H9 (cell line): ENCODE measurements around the gene JARID2. TPM values are rescaled to one million over a fixed set of nuclear protein-coding genes. Genes with fewer than 3 reads are reported as not detected.

Experiments used
- DNase-seq: peaks from one replicate; pipeline ENCODE4 v3.0.0-alpha.2; 2017
- H2AFZ ChIP-seq: one replicate; pipeline ENCODE4 v1.6.1; 2013; ENCODE audit warnings: mild to moderate bottlenecking, low read length, control low read depth, moderate library complexity
- H2AK5ac ChIP-seq: 2 replicates; pipeline ENCODE4 v1.6.1; 2013; ENCODE audit warnings: low read length, control low read depth, mixed read lengths; ENCODE audit not compliant: insufficient read length
- H2BK120ac ChIP-seq: one replicate; pipeline ENCODE4 v1.6.1; 2013; ENCODE audit warnings: low read depth, mild to moderate bottlenecking, low read length, control low read depth, inconsistent platforms; ENCODE audit not compliant: poor library complexity, severe bottlenecking
- H2BK12ac ChIP-seq: 2 replicates; pipeline ENCODE4 v1.6.1; 2013; ENCODE audit warnings: low read length, control low read depth, mixed read lengths, low read depth; ENCODE audit not compliant: insufficient read length
- H2BK15ac ChIP-seq: 2 replicates; pipeline ENCODE4 v1.6.1; 2013; ENCODE audit warnings: low read depth, low read length, control low read depth
- H2BK20ac ChIP-seq: one replicate; pipeline ENCODE4 v1.6.1; 2013; ENCODE audit warnings: low read depth, mild to moderate bottlenecking, low read length, control low read depth, inconsistent platforms; ENCODE audit not compliant: poor library complexity, severe bottlenecking
- H2BK5ac ChIP-seq: 2 replicates; pipeline ENCODE4 v1.6.1; 2013; ENCODE audit warnings: low read length, control low read depth, mixed read lengths; ENCODE audit not compliant: insufficient read length
- H3K14ac ChIP-seq: 2 replicates; pipeline ENCODE4 v1.6.1; 2013; ENCODE audit warnings: low read length, control low read depth; ENCODE audit not compliant: insufficient read depth
- H3K18ac ChIP-seq: 2 replicates; pipeline ENCODE4 v1.6.1; 2013; ENCODE audit warnings: low read depth, mild to moderate bottlenecking, mixed read lengths, low read length, control low read depth; ENCODE audit not compliant: insufficient read length
- H3K23ac ChIP-seq: 2 replicates; pipeline ENCODE4 v1.6.1; 2013; ENCODE audit warnings: low read length, control low read depth, mixed read lengths, low read depth; ENCODE audit not compliant: insufficient read length
- H3K23me2 ChIP-seq: 2 replicates; pipeline ENCODE4 v1.6.1; 2013; ENCODE audit warnings: low read depth, mild to moderate bottlenecking, mixed read lengths, low read length, control low read depth; ENCODE audit not compliant: insufficient read length, poor library complexity, severe bottlenecking
- H3K27ac ChIP-seq: 2 replicates; pipeline ENCODE4 v1.5.1; 2013; ENCODE audit warnings: low read length, control low read depth, mixed read lengths, low read depth; ENCODE audit not compliant: insufficient read length
- H3K27me3 ChIP-seq: 2 replicates; pipeline ENCODE4 v1.6.1; 2013; ENCODE audit warnings: low read length, control low read depth, inconsistent platforms; ENCODE audit not compliant: insufficient read depth
- H3K4ac ChIP-seq: 2 replicates; pipeline ENCODE4 v1.6.1; 2013; ENCODE audit warnings: low read depth, mild to moderate bottlenecking, control low read depth, inconsistent platforms, low read length, moderate library complexity
- H3K4me1 ChIP-seq: 2 replicates; pipeline ENCODE4 v1.6.1; 2013; ENCODE audit warnings: low read length, control low read depth, inconsistent platforms; ENCODE audit not compliant: insufficient read depth
- H3K4me2 ChIP-seq: 2 replicates; pipeline ENCODE4 v1.6.1; 2013; ENCODE audit warnings: low read length, control low read depth, mixed read lengths; ENCODE audit not compliant: insufficient read length, insufficient read depth
- H3K56ac ChIP-seq: 2 replicates; pipeline ENCODE4 v1.6.1; 2013; ENCODE audit warnings: low read depth, mild to moderate bottlenecking, mixed read lengths, low read length, control low read depth; ENCODE audit not compliant: insufficient read length
- H3K79me1 ChIP-seq: 2 replicates; pipeline ENCODE4 v1.6.1; 2013; ENCODE audit warnings: low read depth, mild to moderate bottlenecking, moderate library complexity, low read length, control low read depth, inconsistent platforms; ENCODE audit not compliant: insufficient read depth, poor library complexity, severe bottlenecking
- H3K79me2 ChIP-seq: 2 replicates; pipeline ENCODE4 v1.6.1; 2013; ENCODE audit warnings: low read length, control low read depth, inconsistent platforms; ENCODE audit not compliant: insufficient read depth
- H3K9ac ChIP-seq: 2 replicates; pipeline ENCODE4 v1.6.1; 2013; ENCODE audit warnings: low read length, control low read depth, mixed read lengths; ENCODE audit not compliant: insufficient read length; ENCODE audit errors: extremely low read depth
- H3K9me3 ChIP-seq: one replicate; pipeline ENCODE4 v1.6.1; 2013; ENCODE audit warnings: low read depth, low read length, inconsistent platforms; ENCODE audit not compliant: control insufficient read depth
- H3T11ph ChIP-seq: one replicate; pipeline ENCODE4 v1.6.1; 2013; ENCODE audit warnings: mild to moderate bottlenecking, low read length, control low read depth, inconsistent platforms
- H4K20me1 ChIP-seq: one replicate; pipeline ENCODE4 v1.6.1; 2013; ENCODE audit not compliant: control insufficient read depth, insufficient read length, insufficient read depth
- H4K5ac ChIP-seq: 2 replicates; pipeline ENCODE4 v1.6.1; 2013; ENCODE audit warnings: low read depth, mild to moderate bottlenecking, mixed read lengths, low read length, control low read depth; ENCODE audit not compliant: insufficient read length
- H4K8ac ChIP-seq: replicated peaks from 2 replicates; pipeline ENCODE4 v1.6.1; 2013; ENCODE audit warnings: low read length, control low read depth, mixed read lengths, low read depth; ENCODE audit not compliant: insufficient read length
- H4K91ac ChIP-seq: 2 replicates; pipeline ENCODE4 v1.6.1; 2013; ENCODE audit warnings: low read depth, mild to moderate bottlenecking, moderate library complexity, mixed read lengths, low read length, control low read depth; ENCODE audit not compliant: insufficient read length
- H3K27ac Mint-ChIP-seq, 3 experiments: 2 replicates in 2 of 3; 3 replicates in 1 of 3; pipeline ENCODE4 v1.8.0; 2020 to 2021; ENCODE audit warnings: mixed read lengths in 3 of 3, mild to moderate bottlenecking in 1 of 3, moderate library complexity in 1 of 3
- H3K27me3 Mint-ChIP-seq: 2 replicates; pipeline ENCODE4 v1.8.0; 2021; ENCODE audit warnings: low read depth, mild to moderate bottlenecking, moderate library complexity, mixed read lengths
- H3K36me3 Mint-ChIP-seq, 3 experiments: 2 replicates in 2 of 3; 3 replicates in 1 of 3; pipeline ENCODE4 v1.8.0; 2020 to 2021; ENCODE audit warnings: low read depth in 3 of 3, mixed read lengths in 3 of 3; ENCODE audit not compliant: insufficient read depth in 1 of 3
- H3K4me1 Mint-ChIP-seq, 2 experiments: 2 replicates each; pipeline ENCODE4 v1.8.0; 2020; ENCODE audit warnings: mixed read lengths in 2 of 2
- H3K4me3 Mint-ChIP-seq, 2 experiments: 2 replicates in 1 of 2; 3 replicates in 1 of 2; pipeline ENCODE4 v1.8.0; 2020 to 2021; ENCODE audit warnings: mild to moderate bottlenecking in 2 of 2, mixed read lengths in 2 of 2, moderate library complexity in 1 of 2
- H3K9me3 Mint-ChIP-seq, 2 experiments: 2 replicates in 1 of 2; 3 replicates in 1 of 2; pipeline ENCODE4 v1.8.0; 2020; ENCODE audit warnings: mild to moderate bottlenecking in 2 of 2, mixed read lengths in 2 of 2, moderate library complexity in 1 of 2
- CTCF ChIP-seq: fragments of 200-600 bp; sonication (generic); conservative IDR thresholded peaks from 3 replicates; pipeline ENCODE4 v1.8.0; 2021; ENCODE audit warnings: antibody characterized with exemption, mild to moderate bottlenecking
- WGBS: extraction: QIAGEN DNeasy Blood & Tissue Kit; methylation state at CpG from one replicate; pipeline ENCODE4 v1.1.7; 2013; ENCODE audit warnings: missing lambda C conversion rate, low lambda C conversion rate, mixed read lengths; ENCODE audit not compliant: insufficient read length; ENCODE audit errors: extremely low coverage; 5-methylcytosine and 5-hydroxymethylcytosine counted together
- total RNA-seq: library from RNA; stranded (reverse); gene quantifications from 2 replicates; pipeline ENCODE4 v1.2.1, GENCODE V29; 2021

The JARID2 gene
- total RNA-seq, 1 experiment from 2014 or later: 174 TPM

GRCh38 chr6:15491255-15491985 is 245.6 kb downstream of the JARID2 start:
- no peaks in the 10 kb centered on the region for H3K27me3 ChIP-seq
- no peak overlapping the region for H2BK15ac ChIP-seq
- H3K4me1 Mint-ChIP-seq: peaks cover 63 to 72% of the 10 kb centered on the region in 2 experiments
- no peaks in the 10 kb centered on the region for H3K23me2 ChIP-seq
- no peaks in the 10 kb centered on the region for H3K9me3 Mint-ChIP-seq
- H2AFZ ChIP-seq: no peak overlapping the region
- peak overlapping the region; percentile 3 to 30; a peak in 3 of 5 replicates for H3K4me3 Mint-ChIP-seq
- peaks cover 52 to 71% (median 60%) of the 10 kb centered on the region in 3 experiments for H3K36me3 Mint-ChIP-seq
- no peaks in the 10 kb centered on the region for H4K20me1 ChIP-seq
- no peak overlapping the region for H3K23ac ChIP-seq
- H2BK12ac ChIP-seq: no peak overlapping the region
- H3K9ac ChIP-seq: no peak overlapping the region
- no peak overlapping the region for H3T11ph ChIP-seq
- H3K79me2 ChIP-seq: peaks cover 40% of the 10 kb centered on the region
- no peak overlapping the region for H2BK20ac ChIP-seq
- H3K9me3 ChIP-seq: no peaks in the 10 kb centered on the region
- WGBS: no CpG with 5 or more reads among the region's 9 CpGs
- H3K4me2 ChIP-seq: no peak overlapping the region
- no peak overlapping the region; a peak in 1 of 7 replicates for H3K27ac Mint-ChIP-seq
- peaks cover 22% of the 10 kb centered on the region for H3K79me1 ChIP-seq
- DNase-seq: peak; percentile 62
- no peak overlapping the region for H4K91ac ChIP-seq
- H3K27me3 Mint-ChIP-seq: no peaks in the 10 kb centered on the region; the same call in none of the 2 replicates
- no peak overlapping the region for H2BK5ac ChIP-seq
- H3K4ac ChIP-seq: no peak overlapping the region
- TF ChIP-seq CTCF: peak; percentile 97
- no peak overlapping the region for H4K5ac ChIP-seq
- H3K18ac ChIP-seq: no peak overlapping the region
- no peak overlapping the region for H3K56ac ChIP-seq
- H2AK5ac ChIP-seq: no peak overlapping the region
- peaks cover 36% of the 10 kb centered on the region; the same call in 1 of the 2 replicates for H3K4me1 ChIP-seq
- no peak overlapping the region for H3K14ac ChIP-seq
- no peak overlapping the region for H2BK120ac ChIP-seq
- no peak overlapping the region for H3K27ac ChIP-seq
- H4K8ac ChIP-seq: no peak overlapping the region
